ENCODE data around the gene C4B. TPM values are rescaled to one million over a fixed set of nuclear protein-coding genes. Genes with fewer than 3 reads are reported as not detected.
"Not testable (repeated sequence)": the region's sequence is repeated elsewhere in the genome, so short reads cannot be mapped to it uniquely, and the experiment has no call there.

C4B gene
- total RNA-seq, 1 experiment from 2014 or later: 2.7 TPM

GRCh38 chr6:32008037-32008436 lies 6.6 kb upstream of the C4B start:
- not testable (repeated sequence) for H3K4me2 ChIP-seq (ENCODE audit: insufficient read depth, insufficient read length, low read length); H3K23me2 ChIP-seq (ENCODE audit: insufficient read length, low read depth, low read length, poor library complexity, severe bottlenecking); H3K23ac ChIP-seq (ENCODE audit: insufficient read length, low read depth, low read length); H4K8ac ChIP-seq (replicated peaks; ENCODE audit: insufficient read length, low read depth, low read length); H3K79me2 ChIP-seq (ENCODE audit: insufficient read depth, low read length); H4K5ac ChIP-seq (ENCODE audit: insufficient read length, low read depth, low read length); H2BK20ac ChIP-seq (ENCODE audit: low read depth, low read length, poor library complexity, severe bottlenecking); H2BK12ac ChIP-seq (ENCODE audit: insufficient read length, low read depth, low read length); H3K14ac ChIP-seq (ENCODE audit: insufficient read depth, low read length); DNase-seq; H3K9ac ChIP-seq (ENCODE audit: extremely low read depth, insufficient read length, low read length); H2BK15ac ChIP-seq (ENCODE audit: low read depth, low read length); H2BK120ac ChIP-seq (ENCODE audit: low read depth, low read length, poor library complexity, severe bottlenecking); H4K20me1 ChIP-seq (ENCODE audit: control insufficient read depth, insufficient read depth, insufficient read length); H3K27me3 ChIP-seq (ENCODE audit: insufficient read depth, low read length); H3K18ac ChIP-seq (ENCODE audit: insufficient read length, low read depth, low read length); H3K79me1 ChIP-seq (ENCODE audit: insufficient read depth, low read depth, low read length, poor library complexity, severe bottlenecking); H3K36me3 Mint-ChIP-seq (ENCODE audit: insufficient read depth in 1 of 3, low read depth in 3 of 3); H2BK5ac ChIP-seq (ENCODE audit: insufficient read length, low read length); H3K4me1 ChIP-seq (ENCODE audit: insufficient read depth, low read length); H3K4ac ChIP-seq (ENCODE audit: low read depth, low read length); H3K27me3 Mint-ChIP-seq (ENCODE audit: low read depth); H3K9me3 ChIP-seq (ENCODE audit: control insufficient read depth, low read depth, low read length); H3K56ac ChIP-seq (ENCODE audit: insufficient read length, low read depth, low read length); H3K27ac ChIP-seq (ENCODE audit: insufficient read length, low read depth, low read length); H3K4me1 Mint-ChIP-seq; H3T11ph ChIP-seq (ENCODE audit: low read length); H4K91ac ChIP-seq (ENCODE audit: insufficient read length, low read depth, low read length); H3K4me3 Mint-ChIP-seq; H3K9me3 Mint-ChIP-seq; H2AK5ac ChIP-seq (ENCODE audit: insufficient read length, low read length); H3K27ac Mint-ChIP-seq; H2AFZ ChIP-seq (ENCODE audit: low read length)
- no CpG with 5 or more reads among the region's 24 CpGs for WGBS (ENCODE audit: extremely low coverage, insufficient read length, low lambda C conversion rate)

- H2AK5ac ChIP-seq (ENCODE audit: insufficient read length, low read length); DNase-seq: not testable (repeated sequence)
These were observed 6.0 kb upstream of the C4B start for GRCh38 chr6:32008616-32009015.

More at GRCh38 chr6:32008616-32009015, 6.0 kb upstream of the C4B start:
- not testable (repeated sequence) for H2BK12ac ChIP-seq (ENCODE audit: insufficient read length, low read depth, low read length); H3K9ac ChIP-seq (ENCODE audit: extremely low read depth, insufficient read length, low read length); H3K9me3 Mint-ChIP-seq; H3K79me1 ChIP-seq (ENCODE audit: insufficient read depth, low read depth, low read length, poor library complexity, severe bottlenecking); H4K20me1 ChIP-seq (ENCODE audit: control insufficient read depth, insufficient read depth, insufficient read length); H3K4me2 ChIP-seq (ENCODE audit: insufficient read depth, insufficient read length, low read length); H3K4me1 Mint-ChIP-seq; H3K18ac ChIP-seq (ENCODE audit: insufficient read length, low read depth, low read length); H3K4me1 ChIP-seq (ENCODE audit: insufficient read depth, low read length); H3K4ac ChIP-seq (ENCODE audit: low read depth, low read length); H3K9me3 ChIP-seq (ENCODE audit: control insufficient read depth, low read depth, low read length); H3K36me3 Mint-ChIP-seq (ENCODE audit: insufficient read depth in 1 of 3, low read depth in 3 of 3); H4K8ac ChIP-seq (replicated peaks; ENCODE audit: insufficient read length, low read depth, low read length); H3K23ac ChIP-seq (ENCODE audit: insufficient read length, low read depth, low read length); H2BK20ac ChIP-seq (ENCODE audit: low read depth, low read length, poor library complexity, severe bottlenecking); H3T11ph ChIP-seq (ENCODE audit: low read length); H3K27me3 Mint-ChIP-seq (ENCODE audit: low read depth); H3K27ac Mint-ChIP-seq; H3K14ac ChIP-seq (ENCODE audit: insufficient read depth, low read length); H2BK5ac ChIP-seq (ENCODE audit: insufficient read length, low read length); H3K79me2 ChIP-seq (ENCODE audit: insufficient read depth, low read length); H3K56ac ChIP-seq (ENCODE audit: insufficient read length, low read depth, low read length); H3K27ac ChIP-seq (ENCODE audit: insufficient read length, low read depth, low read length); H2BK15ac ChIP-seq (ENCODE audit: low read depth, low read length); H2BK120ac ChIP-seq (ENCODE audit: low read depth, low read length, poor library complexity, severe bottlenecking); H4K5ac ChIP-seq (ENCODE audit: insufficient read length, low read depth, low read length); H3K4me3 Mint-ChIP-seq; H2AFZ ChIP-seq (ENCODE audit: low read length); H3K23me2 ChIP-seq (ENCODE audit: insufficient read length, low read depth, low read length, poor library complexity, severe bottlenecking); H3K27me3 ChIP-seq (ENCODE audit: insufficient read depth, low read length); H4K91ac ChIP-seq (ENCODE audit: insufficient read length, low read depth, low read length)
- WGBS (ENCODE audit: extremely low coverage, insufficient read length, low lambda C conversion rate): no CpG with 5 or more reads among the region's 12 CpGs
